ENCODE measurements around the gene SEMA4F. TPM values are rescaled to one million over a fixed set of nuclear protein-coding genes. Genes with fewer than 3 reads are reported as not detected.

SEMA4F gene
- total RNA-seq, 4 donors from 2014 or later: 3.4 to 8.5 (median 3.6) TPM

GRCh38 chr2:74694281-74694680 is 40.2 kb downstream of the SEMA4F start:
- TF ChIP-seq, protein P1, sequence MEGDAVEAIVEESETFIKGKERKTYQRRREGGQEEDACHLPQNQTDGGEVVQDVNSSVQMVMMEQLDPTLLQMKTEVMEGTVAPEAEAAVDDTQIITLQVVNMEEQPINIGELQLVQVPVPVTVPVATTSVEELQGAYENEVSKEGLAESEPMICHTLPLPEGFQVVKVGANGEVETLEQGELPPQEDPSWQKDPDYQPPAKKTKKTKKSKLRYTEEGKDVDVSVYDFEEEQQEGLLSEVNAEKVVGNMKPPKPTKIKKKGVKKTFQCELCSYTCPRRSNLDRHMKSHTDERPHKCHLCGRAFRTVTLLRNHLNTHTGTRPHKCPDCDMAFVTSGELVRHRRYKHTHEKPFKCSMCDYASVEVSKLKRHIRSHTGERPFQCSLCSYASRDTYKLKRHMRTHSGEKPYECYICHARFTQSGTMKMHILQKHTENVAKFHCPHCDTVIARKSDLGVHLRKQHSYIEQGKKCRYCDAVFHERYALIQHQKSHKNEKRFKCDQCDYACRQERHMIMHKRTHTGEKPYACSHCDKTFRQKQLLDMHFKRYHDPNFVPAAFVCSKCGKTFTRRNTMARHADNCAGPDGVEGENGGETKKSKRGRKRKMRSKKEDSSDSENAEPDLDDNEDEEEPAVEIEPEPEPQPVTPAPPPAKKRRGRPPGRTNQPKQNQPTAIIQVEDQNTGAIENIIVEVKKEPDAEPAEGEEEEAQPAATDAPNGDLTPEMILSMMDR (IDR thresholded peaks at IDR 0.05; ENCODE audit: low read depth): no peak

DNA sequence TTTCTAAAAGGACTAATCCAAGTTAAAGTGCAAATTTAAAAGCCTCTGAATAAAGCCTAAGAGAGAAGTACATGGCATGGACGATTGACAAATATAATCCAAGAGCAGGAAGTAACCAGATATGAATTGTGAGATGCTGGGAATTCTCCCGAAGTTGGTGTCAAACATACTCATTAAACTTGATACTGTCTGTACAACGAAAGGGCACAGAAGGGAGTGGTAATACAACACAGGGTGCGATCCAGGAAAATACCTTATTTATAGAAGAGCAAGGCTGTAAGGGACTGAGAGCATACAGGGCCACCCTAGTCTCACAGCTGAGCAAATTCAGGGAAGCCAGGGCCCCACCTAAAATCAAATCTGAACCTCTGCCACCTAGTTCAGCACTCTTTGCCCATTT is 41.6 kb downstream of the SEMA4F start:
- TF ChIP-seq, protein P1 (IDR thresholded peaks at IDR 0.05; ENCODE audit: low read depth): no peak

DNA sequence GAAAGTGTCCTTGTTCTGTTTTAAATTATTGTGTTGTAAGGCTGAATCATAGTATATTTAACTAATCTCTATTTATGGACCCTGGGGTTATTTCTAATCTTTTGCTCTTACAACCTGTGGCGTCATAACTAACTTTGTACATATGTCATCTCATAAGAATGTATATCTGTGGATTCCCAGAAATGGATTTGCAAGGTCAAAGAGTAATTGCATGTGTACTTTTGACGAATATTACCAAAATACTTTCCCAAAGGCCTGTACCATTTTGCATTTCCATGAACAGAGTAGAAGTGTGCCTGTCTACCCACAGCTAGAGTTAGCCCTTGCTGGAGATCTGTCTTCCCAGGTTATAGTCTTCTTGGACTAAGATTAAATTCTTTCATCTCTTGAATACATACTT is 42.8 kb downstream of the SEMA4F start:
- TF ChIP-seq, protein P1 (IDR thresholded peaks at IDR 0.05; ENCODE audit: low read depth): no peak

- TF ChIP-seq, protein P1 (IDR thresholded peaks at IDR 0.05; ENCODE audit: low read depth): no peak
Measured at GRCh38 chr2:74700643-74701372, 46.8 kb downstream of the SEMA4F start.

GRCh38 chr2:74702001-74702715 is 48.1 kb downstream of the SEMA4F start:
- TF ChIP-seq, protein P1 (IDR thresholded peaks at IDR 0.05; ENCODE audit: low read depth): no peak

DNA sequence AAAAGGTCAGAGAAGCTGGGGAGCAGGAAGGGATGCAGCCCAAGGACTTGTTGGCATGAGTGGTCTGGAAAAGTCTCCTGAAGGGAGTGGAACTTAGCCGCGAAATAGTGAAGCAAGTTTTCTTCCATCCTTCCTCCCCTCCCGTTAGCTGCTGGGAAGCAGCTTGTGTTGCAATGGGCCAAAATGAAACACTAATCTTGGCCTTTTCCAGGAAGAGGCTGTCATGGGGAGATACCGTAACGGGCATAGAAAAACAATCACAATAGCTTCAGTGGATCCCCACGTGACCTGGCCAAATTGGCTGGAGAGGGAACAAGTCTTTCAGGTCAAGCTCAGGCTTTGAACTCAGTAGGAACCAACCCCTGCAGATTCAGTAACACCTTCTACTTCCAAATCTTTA is 49.3 kb downstream of the SEMA4F start:
- TF ChIP-seq, protein P1 (IDR thresholded peaks at IDR 0.05; ENCODE audit: low read depth): no peak

DNA sequence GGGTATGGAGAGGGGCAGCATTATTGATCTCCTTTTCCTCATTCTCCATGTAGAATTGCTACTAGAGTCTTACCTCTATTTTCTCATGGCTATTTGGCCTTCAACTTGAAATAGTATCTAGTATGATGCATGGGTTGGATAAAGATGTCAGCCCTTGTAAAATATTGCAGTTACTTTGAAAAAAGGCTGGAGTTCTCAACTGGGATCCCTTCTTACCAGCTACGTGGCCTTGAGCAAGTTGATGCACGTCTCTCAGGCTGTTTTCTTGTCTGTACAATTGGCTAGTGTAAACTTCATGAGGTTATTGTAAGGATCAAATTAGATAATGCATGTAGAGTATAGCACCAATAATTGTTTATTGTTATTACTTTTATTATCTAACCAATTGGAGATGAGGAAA is 50.2 kb downstream of the SEMA4F start:
- TF ChIP-seq, protein P1 (IDR thresholded peaks at IDR 0.05; ENCODE audit: low read depth): no peak

Measured in subcutaneous adipose tissue (tissue), 4 donors.